Measurements from ENCODE around the gene MOB3B.

GRCh38 chr9:27348785-27349697 is 180.6 kb downstream of the MOB3B start:
- TF ChIP-seq, protein P1, sequence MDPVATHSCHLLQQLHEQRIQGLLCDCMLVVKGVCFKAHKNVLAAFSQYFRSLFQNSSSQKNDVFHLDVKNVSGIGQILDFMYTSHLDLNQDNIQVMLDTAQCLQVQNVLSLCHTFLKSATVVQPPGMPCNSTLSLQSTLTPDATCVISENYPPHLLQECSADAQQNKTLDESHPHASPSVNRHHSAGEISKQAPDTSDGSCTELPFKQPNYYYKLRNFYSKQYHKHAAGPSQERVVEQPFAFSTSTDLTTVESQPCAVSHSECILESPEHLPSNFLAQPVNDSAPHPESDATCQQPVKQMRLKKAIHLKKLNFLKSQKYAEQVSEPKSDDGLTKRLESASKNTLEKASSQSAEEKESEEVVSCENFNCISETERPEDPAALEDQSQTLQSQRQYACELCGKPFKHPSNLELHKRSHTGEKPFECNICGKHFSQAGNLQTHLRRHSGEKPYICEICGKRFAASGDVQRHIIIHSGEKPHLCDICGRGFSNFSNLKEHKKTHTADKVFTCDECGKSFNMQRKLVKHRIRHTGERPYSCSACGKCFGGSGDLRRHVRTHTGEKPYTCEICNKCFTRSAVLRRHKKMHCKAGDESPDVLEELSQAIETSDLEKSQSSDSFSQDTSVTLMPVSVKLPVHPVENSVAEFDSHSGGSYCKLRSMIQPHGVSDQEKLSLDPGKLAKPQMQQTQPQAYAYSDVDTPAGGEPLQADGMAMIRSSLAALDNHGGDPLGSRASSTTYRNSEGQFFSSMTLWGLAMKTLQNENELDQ (CRISPR knock-in tag; IDR thresholded peaks at IDR 0.05; ENCODE audit: borderline replicate concordance): no peak
- TF ChIP-seq, protein P2, sequence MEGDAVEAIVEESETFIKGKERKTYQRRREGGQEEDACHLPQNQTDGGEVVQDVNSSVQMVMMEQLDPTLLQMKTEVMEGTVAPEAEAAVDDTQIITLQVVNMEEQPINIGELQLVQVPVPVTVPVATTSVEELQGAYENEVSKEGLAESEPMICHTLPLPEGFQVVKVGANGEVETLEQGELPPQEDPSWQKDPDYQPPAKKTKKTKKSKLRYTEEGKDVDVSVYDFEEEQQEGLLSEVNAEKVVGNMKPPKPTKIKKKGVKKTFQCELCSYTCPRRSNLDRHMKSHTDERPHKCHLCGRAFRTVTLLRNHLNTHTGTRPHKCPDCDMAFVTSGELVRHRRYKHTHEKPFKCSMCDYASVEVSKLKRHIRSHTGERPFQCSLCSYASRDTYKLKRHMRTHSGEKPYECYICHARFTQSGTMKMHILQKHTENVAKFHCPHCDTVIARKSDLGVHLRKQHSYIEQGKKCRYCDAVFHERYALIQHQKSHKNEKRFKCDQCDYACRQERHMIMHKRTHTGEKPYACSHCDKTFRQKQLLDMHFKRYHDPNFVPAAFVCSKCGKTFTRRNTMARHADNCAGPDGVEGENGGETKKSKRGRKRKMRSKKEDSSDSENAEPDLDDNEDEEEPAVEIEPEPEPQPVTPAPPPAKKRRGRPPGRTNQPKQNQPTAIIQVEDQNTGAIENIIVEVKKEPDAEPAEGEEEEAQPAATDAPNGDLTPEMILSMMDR (CRISPR knock-in tag; IDR thresholded peaks at IDR 0.05): no peak
- TF ChIP-seq ZBTB39 (CRISPR knock-in tag; IDR thresholded peaks at IDR 0.05): no peak
- no peak for TF ChIP-seq CHD4 (IDR thresholded peaks at IDR 0.05; ENCODE audit: borderline replicate concordance, low read length)

All from HepG2 (cell line).